ENCODE data around the gene IGSF6.
"Not testable (repeated sequence)": the region's sequence is repeated elsewhere in the genome, so short reads cannot be mapped to it uniquely, and the experiment has no call there.

The IGSF6 gene

GRCh38 chr16:21637032-21637968 lies 15.1 kb downstream of the IGSF6 start (continued):
- no peak for TF ChIP-seq ZFP69B (tag by site-specific recombination; IDR thresholded peaks at IDR 0.05)
- TF ChIP-seq ZNF670 (tag by site-specific recombination; IDR thresholded peaks at IDR 0.05; ENCODE audit: low read depth), result no peak
- no peak for TF ChIP-seq ZNF529 (tag by site-specific recombination; IDR thresholded peaks at IDR 0.05; ENCODE audit: insufficient replicate concordance)
- TF ChIP-seq ZNF311 (tag by site-specific recombination; IDR thresholded peaks at IDR 0.05; ENCODE audit: borderline replicate concordance), result no peak
- TF ChIP-seq, protein P1, sequence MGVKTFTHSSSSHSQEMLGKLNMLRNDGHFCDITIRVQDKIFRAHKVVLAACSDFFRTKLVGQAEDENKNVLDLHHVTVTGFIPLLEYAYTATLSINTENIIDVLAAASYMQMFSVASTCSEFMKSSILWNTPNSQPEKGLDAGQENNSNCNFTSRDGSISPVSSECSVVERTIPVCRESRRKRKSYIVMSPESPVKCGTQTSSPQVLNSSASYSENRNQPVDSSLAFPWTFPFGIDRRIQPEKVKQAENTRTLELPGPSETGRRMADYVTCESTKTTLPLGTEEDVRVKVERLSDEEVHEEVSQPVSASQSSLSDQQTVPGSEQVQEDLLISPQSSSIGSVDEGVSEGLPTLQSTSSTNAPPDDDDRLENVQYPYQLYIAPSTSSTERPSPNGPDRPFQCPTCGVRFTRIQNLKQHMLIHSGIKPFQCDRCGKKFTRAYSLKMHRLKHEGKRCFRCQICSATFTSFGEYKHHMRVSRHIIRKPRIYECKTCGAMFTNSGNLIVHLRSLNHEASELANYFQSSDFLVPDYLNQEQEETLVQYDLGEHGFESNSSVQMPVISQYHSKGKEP (tag by site-specific recombination; IDR thresholded peaks at IDR 0.05), result no peak
- TF ChIP-seq ZNF138 (tag by site-specific recombination; IDR thresholded peaks at IDR 0.05; ENCODE audit: borderline replicate concordance), result no peak
- no peak for TF ChIP-seq ZNF843 (tag by site-specific recombination; IDR thresholded peaks at IDR 0.05)
- no peak for TF ChIP-seq GLIS2 (tag by site-specific recombination; IDR thresholded peaks at IDR 0.05)
- TF ChIP-seq ZNF280C (tag by site-specific recombination; IDR thresholded peaks at IDR 0.05), result no peak
- no peak for TF ChIP-seq MYNN (tag by site-specific recombination; IDR thresholded peaks at IDR 0.05; ENCODE audit: borderline replicate concordance)
- TF ChIP-seq ZNF624 (tag by site-specific recombination; IDR thresholded peaks at IDR 0.05), result no peak
- no peak for TF ChIP-seq ZBTB21 (tag by site-specific recombination; IDR thresholded peaks at IDR 0.05)

DNA sequence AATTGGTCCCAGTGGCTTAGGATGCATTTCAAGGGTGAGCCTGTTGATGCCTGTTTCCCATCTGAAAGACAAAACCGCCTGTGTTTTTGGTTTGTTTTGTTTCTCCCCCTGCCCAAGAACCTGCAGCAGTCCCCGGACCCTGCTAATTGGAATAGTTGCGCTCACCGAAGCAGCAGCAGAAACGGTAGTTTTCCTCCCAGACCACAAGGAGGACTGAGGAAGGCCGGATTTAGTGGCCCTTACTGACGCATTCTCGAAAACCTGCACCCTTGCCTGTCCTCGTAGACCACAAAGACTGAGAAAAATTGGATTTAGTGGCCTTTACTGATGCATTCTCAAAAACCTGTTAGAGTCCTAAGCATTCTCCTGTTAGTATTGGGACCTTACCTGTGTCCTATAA lies 16.7 kb downstream of the IGSF6 start:
- H3K4me3 ChIP-seq (ENCODE audit: low read depth, low read length); POLR2A ChIA-PET; H3K9me3 ChIP-seq (ENCODE audit: control insufficient read depth, insufficient read depth, low read depth, low read length); H3K27ac ChIP-seq (ENCODE audit: extremely low read depth, low read depth, low read length); H3K4me1 ChIP-seq (ENCODE audit: control insufficient read depth, insufficient read depth, low read length); H3K36me3 ChIP-seq (ENCODE audit: control insufficient read depth in 2 of 2, insufficient read depth in 1 of 2, low read length in 2 of 2); CTCF ChIA-PET: not testable (repeated sequence)

DNA sequence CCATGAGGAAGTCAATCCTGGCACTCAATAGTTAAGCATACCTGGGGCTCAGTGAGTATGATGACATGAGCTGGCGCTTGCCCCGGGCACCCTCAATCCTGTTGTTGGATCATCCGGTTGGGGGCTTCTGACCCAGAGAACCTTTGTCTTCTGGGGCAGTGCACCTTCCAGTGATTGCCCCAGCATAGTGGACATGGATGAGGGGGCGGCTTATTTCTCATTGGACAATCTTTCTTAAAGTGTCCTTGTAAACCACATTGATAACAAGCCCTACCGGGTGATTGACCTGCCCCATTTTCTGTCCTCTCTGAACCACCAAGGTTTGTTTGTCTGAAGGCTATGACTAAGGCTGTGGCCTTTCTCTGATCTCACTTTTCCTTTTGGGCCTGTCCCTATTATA lies 18.2 kb downstream of the IGSF6 start:
- no peaks in the 10 kb centered on the region for H3K9me3 ChIP-seq (ENCODE audit: control insufficient read depth, insufficient read depth, low read depth, low read length)
- H3K27ac ChIP-seq (ENCODE audit: extremely low read depth, low read depth, low read length), result no peak overlapping the region
- peaks cover 0 to 19% of the 10 kb centered on the region in 2 experiments; a peak in 1 of 3 replicates for H3K36me3 ChIP-seq (ENCODE audit: control insufficient read depth in 2 of 2, insufficient read depth in 1 of 2, low read length in 2 of 2)
- POLR2A ChIA-PET, result no interaction called here
- no peaks in the 10 kb centered on the region for H3K4me1 ChIP-seq (ENCODE audit: control insufficient read depth, insufficient read depth, low read length)
- H3K4me3 ChIP-seq (ENCODE audit: low read depth, low read length), result no peak overlapping the region
- CTCF ChIA-PET, result no interaction called here
- TF ChIP-seq MEIS1 (CRISPR knock-in tag; IDR thresholded peaks at IDR 0.05; ENCODE audit: borderline replicate concordance), result no peak
- TF ChIP-seq ZBTB26 (tag by site-specific recombination; optimal IDR thresholded peaks at IDR 0.05), result no peak
- TF ChIP-seq ZNF157 (tag by site-specific recombination; IDR thresholded peaks at IDR 0.05), result no peak
- TF ChIP-seq ZNF335 (tag by site-specific recombination; conservative IDR thresholded peaks at IDR 0.05), result no peak
- no peak for TF ChIP-seq SP2 (tag by site-specific recombination; IDR thresholded peaks at IDR 0.05)
- TF ChIP-seq ZNF274 (IDR thresholded peaks at IDR 0.05; ENCODE audit: low read length), result no peak
- TF ChIP-seq ZNF274 (tag by site-specific recombination; IDR thresholded peaks at IDR 0.05; ENCODE audit: borderline replicate concordance), result no peak
- no peak for TF ChIP-seq ZNF426 (tag by site-specific recombination; IDR thresholded peaks at IDR 0.05)
- no peak for TF ChIP-seq ZNF366 (tag by site-specific recombination; conservative IDR thresholded peaks at IDR 0.05)

GRCh38 chr16:21631951-21632575 lies 20.3 kb downstream of the IGSF6 start:
- H3K4me3 ChIP-seq (ENCODE audit: low read depth, low read length); POLR2A ChIA-PET; H3K27ac ChIP-seq (ENCODE audit: extremely low read depth, low read depth, low read length); CTCF ChIA-PET; H3K9me3 ChIP-seq (ENCODE audit: control insufficient read depth, insufficient read depth, low read depth, low read length); H3K4me1 ChIP-seq (ENCODE audit: control insufficient read depth, insufficient read depth, low read length): not testable (repeated sequence)
- peaks cover 4 to 32% of the 10 kb centered on the region in 2 experiments; a peak in 2 of 3 replicates for H3K36me3 ChIP-seq (ENCODE audit: control insufficient read depth in 2 of 2, insufficient read depth in 1 of 2, low read length in 2 of 2)

- H3K4me3 ChIP-seq (ENCODE audit: low read depth, low read length); H3K4me1 ChIP-seq (ENCODE audit: control insufficient read depth, insufficient read depth, low read length); H3K9me3 ChIP-seq (ENCODE audit: control insufficient read depth, insufficient read depth, low read depth, low read length); POLR2A ChIA-PET; H3K27ac ChIP-seq (ENCODE audit: extremely low read depth, low read depth, low read length): not testable (repeated sequence)
- peaks cover 4 to 32% of the 10 kb centered on the region in 2 experiments; a peak in 2 of 3 replicates for H3K36me3 ChIP-seq (ENCODE audit: control insufficient read depth in 2 of 2, insufficient read depth in 1 of 2, low read length in 2 of 2)
- CTCF ChIA-PET, result interaction anchor here (0.6 to 0.9 kb wide), 2 partner anchors 8 to 26 kb away, joined by 3 read pairs; no protein-coding TSS in a partner anchor
Observed at GRCh38 chr16:21631376-21631775, 21.0 kb downstream of the IGSF6 start.

All from HEK293 (cell line).